HG03354 (cell line): Measurements from ENCODE around the gene MICB.
"Not testable (repeated sequence)": the region's sequence is repeated elsewhere in the genome, so short reads cannot be mapped to it uniquely, and the experiment has no call there.

Source experiments
- ATAC-seq: cut with Tn5 transposase; IDR thresholded peaks from one replicate; pipeline ENCODE4 v1.9.1; 2021; ENCODE audit warnings: mild to moderate bottlenecking; ENCODE audit not compliant: unreplicated experiment, poor library complexity, severe bottlenecking

MICB gene

DNA sequence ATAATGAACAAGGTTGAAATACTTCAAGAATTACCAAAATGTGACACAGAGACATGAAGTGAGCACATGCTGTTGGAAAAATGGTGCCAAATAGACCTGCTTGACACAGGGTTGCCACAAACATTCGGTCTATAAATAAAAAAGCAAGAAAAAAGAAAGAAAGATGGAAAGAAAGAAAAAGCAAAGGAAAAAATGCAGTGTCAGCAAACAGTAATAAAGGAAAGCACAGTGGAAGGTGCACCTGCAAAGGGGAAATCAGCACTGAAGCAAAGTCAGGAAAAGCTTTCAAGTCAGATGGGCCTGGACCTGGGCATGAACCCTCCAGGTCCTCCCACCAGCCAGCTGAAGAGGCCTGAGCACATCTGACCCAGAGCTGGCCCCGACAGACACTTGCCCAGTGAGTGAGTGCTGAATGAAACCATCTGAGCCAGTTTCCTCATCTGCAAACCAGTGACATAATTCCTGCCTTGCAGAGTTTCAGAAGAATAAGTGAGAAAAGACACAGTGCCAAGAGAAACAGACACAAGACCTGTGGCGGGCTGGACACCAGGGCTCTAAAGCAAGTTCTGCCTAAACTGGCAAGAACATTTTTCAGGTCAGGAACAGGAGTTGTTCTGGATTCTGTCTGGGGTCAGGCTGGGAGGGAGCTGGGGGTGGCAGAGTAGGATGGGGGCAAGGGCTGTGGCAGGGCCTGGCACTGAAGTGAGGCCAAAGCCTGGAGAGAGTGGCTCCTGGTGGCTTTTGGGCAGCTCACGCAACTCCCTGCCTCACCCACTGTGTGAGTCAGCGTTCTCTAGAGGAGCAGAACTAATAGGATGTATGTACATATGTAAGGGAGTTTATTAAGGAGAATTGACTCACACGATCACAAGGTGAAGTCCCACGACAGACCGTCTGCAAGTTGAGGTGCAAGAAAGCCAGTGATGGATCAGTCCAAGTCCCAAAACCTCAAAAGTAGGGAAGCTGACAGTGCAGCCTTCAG, 23.9 kb upstream of the MICB start:
- no peak for ATAC-seq

DNA sequence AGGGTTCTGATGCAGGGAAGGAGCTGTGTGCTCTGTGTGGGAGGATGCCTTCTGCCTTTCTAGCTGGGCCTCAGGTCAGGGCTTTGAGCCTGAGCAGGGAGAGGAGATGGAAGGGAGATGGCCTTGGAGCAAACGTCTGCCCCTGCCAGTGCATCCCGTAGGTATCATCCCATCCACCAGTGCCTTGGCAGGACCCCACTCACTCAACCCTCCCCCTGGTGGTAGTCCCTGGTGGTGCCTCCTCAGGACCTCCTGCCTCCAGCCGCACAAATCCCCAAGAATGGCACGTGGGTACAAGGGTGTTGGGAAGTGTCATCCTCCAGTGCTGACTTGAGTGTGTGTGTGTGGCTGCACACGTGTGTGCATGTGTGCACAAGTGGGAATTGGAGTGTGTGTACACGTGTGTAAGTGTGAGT, 23.1 kb upstream of the MICB start:
- no peak for ATAC-seq

DNA sequence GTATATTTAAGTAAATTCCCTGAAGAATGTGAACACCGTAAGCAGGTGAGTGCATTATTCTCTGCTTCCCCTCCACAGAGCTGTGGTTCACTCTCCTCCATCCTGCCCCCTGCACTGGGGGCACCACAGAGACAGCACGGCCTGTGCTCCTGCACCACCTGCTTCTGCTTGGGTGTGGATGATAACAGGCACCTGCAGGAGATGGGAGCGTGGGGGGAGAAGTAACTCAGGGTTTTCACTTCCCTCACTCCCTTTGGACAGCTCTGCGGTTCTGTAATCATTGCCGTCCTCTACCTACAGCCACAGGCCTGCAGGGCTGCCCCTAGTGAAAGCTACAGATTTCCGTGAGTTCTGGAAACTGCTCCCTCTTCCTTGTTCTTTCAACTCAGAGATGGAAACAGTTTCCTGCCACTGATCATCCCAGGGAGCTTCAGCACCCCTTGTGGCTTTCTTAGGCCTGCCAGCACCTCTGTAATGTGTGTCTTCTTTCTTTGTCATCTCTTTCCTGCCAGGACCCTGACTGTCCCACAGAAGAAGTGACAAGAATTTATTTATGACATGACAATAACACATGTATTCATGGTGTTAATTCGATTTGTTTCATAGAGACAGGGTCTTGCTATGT, 21.3 kb upstream of the MICB start:
- no peak for ATAC-seq

DNA sequence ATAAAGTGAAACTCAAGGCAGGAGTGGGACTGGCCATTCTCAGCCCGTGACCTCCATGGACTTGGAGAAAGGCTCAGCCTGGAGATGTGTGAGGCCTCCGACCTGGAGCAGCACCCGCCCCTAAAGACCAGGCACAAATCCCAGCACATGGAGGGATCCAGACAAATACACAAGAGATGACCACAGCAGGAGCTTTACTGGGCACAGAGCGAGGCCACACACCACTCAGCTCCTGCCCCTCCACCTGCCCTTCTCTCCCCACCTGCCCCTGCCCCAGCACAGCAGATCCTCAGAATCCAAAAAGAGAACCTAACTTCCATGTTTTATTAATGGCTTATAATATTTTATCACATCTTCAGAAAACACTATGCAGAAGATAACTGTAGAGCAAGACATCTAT, 20.4 kb upstream of the MICB start:
- ATAC-seq = no peak

DNA sequence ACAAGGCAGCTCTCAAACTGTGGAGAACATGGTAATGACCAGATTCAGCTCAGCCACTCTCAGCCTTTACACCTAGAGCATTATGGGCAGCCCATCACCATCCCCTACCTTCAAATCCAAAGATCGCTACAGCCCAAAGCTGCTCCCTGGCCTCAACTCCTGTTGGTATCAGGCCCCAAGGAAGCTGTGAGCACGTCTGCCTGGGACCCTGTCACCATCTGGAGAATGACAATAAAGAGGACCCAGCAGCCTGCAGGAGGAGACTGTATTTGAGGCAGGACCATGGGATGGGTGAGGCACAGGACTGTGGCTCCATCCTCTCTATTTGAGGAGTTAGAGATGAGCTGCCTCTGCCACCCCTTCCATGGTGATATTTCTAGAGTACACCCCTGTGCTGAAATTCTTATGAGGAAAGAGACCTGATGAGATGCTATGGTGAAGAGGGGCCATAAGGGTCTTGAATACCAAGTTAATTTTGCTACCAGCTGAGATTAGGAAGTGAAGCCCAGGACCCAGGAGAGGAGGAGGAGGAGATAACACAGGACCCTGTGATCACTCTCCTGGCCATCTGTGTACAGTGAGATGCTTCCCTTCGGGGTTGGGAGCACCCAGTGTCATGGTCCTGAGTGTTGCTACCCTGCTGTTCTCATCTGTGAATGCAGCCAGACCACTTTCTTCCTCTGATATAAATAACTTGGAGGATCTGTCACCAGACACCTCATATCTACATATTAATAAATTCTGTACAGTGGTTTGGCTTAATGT, 19.6 kb upstream of the MICB start:
- ATAC-seq = no peak

DNA sequence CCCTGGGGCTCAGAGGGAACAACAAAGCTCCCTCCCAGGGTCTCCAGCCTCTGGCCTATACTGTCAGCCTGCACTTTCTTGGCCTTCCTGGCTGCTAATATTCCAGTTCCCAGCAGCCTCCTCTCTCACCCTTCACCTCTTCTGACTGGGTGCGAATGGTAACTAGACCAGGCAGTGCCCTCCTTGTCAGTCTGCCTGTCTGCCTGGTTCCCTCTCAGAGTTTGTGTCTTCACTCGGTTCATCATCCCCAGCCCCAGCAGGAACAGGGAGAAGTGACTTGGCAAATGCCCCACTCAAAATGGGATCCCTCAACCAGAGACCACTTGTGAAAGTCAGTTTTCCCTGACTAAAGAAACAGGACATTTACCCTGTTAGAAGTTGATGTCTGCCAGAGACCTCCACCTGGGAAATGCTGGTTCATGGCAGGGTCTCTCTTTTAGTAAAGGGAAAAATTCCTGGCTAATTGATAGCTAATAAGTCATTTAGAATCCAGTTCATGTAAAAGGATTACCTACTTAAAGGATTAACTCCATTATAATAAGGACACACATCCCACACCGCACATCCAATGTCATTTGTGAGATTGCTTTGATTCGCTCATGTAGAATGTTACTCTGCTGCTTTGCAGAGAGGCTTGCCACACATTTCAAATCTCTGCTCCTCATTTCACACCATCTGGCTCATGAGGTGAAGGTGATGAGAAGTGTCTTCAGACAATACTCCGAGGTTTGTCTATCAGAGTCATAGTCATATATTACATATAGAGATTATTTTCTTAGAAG, 18.6 kb upstream of the MICB start:
- no peak for ATAC-seq

DNA sequence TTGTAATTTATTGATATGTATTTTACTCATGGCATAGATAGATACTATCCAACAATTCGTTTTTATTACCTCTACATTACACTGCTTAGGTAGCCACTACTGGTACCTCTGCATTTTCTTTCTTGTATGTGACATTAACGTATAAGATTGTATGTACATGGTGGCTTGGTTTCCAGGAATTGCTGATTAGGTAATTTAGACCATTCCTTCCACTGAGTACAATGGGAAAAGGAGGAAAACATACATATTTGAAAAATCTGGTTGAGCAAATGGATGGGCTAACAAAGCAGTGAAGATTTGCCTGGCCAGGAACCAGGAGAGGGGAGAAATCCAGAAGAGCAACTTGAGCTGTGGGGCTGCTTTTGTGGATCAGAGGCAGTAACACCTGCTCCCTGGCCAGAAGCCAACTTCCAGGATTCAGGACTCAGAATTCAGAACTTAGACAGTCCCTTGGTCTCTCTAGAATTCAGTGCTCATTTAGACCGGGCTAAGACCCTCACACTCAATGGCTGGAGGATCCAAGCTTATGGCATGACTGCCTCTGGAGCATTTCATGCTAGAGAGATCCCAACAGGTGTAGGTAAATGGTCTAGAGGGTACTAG, 17.9 kb upstream of the MICB start:
- ATAC-seq = no peak

DNA sequence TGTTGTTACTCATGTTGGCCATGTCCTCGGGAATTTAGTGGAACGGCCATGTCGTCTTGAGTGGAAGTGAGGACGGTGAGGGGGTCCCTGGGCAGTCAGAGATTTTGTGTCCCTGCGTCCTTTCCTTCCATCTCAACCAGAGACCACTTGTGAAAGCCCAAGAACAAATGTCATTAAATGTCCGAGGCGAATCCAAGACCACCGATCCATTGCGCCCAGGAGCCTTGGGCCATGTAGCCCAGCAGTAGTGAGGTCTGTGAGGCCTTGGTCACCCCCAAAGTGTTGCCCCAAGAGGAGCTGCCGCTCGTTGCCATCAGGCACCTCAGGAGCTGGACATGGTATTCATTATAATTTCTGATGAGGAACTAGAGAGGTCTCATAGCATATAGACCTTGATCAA, 17.4 kb upstream of the MICB start:
- no peak for ATAC-seq

DNA sequence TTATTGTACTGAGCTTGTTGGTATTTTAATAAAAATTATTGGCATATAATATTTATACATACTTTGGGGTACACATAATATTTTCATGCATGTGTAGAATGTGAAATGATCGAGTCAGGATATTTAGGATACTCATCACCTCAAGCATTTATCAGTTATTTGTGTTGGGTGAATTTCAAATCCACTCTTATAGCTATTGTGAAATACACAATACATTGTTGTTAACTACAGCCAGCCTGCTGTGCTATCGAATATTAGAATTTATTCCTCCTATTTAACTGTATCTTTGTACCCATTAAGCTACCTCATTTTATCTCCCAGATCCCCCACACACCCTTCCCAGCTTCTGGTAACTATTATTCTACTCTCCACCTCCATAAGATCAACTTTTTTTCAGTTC, 14.6 kb upstream of the MICB start:
- ATAC-seq = no peak

DNA sequence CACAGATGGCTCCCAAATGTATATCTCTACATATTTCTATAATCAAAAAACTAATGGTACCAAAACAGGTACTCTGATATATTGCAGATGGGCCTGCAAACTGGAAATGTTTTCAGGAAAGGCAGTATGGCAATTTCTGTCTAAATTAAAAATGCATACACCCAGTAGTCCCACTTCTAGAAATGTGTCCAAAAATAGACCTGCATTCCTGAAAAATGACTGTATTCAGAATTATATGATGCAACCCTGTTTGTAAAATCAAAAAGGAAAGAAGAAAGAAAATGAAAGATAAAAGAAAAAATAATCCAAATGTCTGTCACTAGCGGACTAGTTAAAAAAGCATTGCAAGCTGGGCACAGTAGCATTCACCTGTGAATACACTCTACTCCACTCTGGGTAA, 12.9 kb upstream of the MICB start:
- no peak for ATAC-seq

DNA sequence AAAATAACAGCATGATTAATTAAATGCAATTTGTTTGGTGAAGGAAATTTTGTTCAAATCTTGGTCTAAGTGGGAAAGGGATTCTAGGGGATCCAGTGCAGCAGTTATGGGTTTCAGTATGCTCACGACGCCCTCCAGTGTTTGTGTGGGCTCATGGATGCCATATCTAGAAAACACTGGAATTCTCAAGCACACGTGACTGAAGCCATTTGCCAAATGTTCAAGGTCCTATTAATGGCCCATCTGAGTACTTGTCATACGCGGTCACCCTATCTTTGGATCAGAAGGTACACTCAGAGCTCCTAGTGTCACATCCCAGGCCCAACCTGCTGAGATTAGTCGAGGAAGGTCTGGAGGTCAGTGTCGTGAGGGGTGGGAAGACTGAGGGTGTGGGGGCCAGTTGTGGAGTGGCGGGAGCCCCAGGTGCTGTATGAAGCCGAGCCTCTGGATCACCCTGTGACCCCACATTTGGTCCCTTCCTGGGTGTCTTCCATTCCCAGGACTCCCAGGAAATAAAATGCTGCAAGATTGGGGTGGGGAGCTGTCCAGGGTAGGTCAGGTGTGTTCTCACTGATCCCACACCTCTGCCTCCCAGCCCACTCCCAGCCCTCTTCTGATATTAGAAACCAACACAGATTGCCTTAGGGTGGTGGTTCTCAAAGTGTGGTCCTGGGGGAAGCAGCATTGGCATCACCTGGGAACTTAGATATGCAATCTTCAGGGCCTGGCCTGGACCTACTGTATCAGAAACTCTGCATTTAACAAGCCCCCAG, 11.7 kb upstream of the MICB start:
- ATAC-seq = not testable (repeated sequence)

DNA sequence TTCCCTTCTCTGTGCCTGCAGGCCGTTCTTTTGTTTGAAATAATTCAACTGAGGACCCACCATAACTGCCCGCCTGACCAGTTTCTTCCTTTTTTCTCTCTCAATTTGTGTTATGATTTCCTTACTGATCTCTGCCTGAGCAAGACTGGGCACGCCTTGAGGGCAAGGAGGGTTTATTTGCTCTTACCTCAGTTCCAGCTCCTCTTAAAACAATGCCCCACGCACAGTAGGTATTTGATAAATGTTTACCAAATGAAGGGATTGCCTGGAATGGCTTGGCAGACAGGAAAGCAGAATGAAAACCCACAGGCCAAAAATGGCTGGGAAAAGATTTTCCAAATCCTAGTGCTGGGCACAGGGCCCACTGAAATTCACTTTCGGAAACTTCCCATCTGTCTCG, 10.3 kb upstream of the MICB start:
- ATAC-seq = not testable (repeated sequence)

DNA sequence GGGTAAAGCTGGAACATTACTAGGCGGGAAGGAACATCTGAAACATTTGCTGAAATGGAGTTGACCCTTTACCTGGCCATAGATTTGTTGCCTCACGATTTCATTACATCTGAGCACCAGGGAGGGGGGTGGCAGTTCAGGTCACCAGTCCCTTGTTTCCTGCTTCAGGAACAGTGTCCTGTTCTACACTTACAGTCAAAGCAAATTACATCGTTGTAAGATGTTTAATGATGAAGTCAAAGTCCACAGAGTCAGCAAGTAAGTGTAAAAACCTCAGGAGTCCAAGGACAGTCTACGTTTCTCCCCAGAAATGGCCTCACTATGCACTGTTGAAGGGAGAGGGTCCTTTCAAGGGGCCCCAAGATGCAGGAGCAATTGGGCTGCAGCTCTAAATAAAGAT, 8.9 kb upstream of the MICB start:
- ATAC-seq = no peak

DNA sequence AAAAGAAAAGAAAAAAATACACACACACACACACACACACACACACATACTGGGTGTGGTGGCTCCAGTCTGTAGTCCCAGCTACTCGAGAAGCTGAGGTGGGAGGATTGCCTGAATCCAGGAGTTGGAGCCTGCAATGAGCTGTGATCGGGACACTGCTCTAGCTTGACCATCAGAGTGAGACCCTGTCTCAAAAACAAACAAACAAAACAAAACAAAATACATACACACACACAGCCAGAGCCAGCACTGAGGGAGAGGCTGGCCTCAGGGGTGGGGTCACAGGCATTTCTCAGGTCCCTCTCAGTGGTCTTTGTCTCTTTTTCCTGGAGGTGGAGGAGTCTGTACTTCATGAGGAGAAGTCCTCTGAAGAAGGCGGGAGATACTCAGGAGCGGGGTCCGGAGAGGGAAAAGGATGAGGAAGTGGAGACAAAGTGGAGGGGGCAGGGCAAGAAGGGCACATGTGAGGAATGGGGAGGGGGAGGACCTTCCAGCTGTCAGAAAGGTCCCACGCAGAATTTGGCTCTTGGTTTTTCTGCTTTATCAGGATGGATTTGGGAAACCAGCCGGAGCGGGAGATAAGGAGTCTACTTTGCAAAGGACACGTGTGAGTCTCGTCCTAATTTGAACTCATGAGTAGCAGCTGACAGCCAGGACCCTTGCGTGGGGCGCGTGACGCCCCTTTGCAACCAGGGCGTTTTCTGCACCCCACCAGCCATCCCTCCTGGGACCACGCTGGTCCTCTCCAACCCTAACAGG, 7.7 kb upstream of the MICB start:
- no peak for ATAC-seq

DNA sequence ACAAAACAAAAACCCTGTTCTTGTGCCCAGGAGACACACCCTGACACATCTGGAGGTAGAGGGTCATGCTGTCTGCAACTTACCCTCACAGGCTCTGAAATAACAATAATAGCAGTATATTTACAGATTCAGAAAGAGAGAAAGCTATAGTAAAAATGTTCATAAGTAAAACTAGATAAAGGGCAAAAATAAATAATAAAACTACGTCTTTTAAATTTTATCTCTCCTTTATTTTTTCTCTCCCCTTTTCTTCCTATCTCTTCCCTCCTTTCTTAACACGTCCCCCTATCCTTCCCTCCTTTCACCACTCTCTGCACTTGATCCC, 4.4 kb upstream of the MICB start:
- not testable (repeated sequence) for ATAC-seq

DNA sequence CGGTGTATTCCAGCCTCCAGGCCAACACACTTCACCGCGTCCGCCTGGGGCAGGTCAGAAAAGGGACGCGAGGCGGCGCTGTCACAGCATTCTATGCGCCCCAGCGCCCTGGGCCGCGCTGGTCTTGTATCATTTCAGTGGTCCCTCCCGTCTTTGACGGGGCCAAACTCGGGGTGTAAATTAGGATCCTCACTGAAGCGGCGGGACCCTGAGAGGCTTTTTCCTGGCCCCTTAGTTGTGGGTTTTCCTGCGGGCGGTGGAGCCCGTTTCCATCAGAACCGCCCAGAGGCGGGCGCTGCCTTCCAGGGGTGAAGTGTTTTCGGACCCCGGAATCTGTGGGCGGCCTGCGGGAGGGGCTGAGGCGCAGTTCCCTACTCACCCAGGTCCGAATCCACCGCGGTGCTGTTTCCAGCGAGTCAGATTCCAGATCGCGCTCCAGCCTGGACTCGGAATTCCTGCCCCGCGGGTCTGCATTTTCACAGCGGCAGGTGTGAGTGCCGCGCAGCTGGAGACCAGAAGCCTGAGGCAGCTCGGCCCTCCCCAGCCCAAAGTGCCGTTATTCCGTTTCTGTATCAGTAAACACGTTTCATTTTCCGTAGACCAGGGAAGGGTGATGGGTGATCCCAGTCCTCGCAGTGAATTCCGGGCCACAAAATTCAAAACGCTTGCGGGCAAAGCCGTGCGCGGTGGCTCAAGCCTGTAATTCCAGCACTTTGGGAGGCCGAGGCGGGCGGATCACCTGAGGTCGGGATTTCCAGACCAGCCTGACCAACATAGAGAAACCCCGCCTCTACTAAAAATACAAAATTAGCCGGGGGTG, 3.9 kb upstream of the MICB start:
- peak; percentile 37 for ATAC-seq

DNA sequence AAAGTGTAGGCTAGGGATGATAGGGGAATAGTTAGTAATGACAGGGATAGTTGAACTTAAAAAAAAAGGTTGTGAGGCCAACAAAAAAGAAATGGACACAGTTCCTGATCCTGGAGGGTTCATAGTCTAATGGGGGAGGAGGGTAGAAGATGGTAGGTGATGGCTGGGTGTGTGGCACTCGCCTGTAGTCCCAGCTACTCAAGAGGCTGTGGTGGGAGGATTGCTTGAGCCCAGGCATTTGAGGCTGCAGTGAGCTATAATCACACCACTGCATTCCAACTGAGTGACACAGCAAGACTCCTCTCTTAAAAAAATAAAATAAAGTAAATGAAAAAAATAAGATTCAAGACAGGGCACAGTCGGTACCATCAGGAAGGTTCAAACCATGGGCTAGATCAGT, 2.4 kb upstream of the MICB start:
- no peak for ATAC-seq
